ENCODE measurements around the gene ADAM10. TPM values are rescaled to one million over a fixed set of nuclear protein-coding genes. Genes with fewer than 3 reads are reported as not detected.
A peak's percentile ranks its signal among the peaks of the same experiment; 100 is the strongest.

The ADAM10 gene
- total and polyA plus RNA-seq, 8 donors: 6.1 to 96.2 (median 32.2) TPM

GRCh38 chr15:58572521-58572920 is 177.0 kb downstream of the ADAM10 start:
- Histone ChIP-seq H3K4me1 (no peaks in the 10 kb centered on the region), H3K36me3 (no peaks in the 10 kb centered on the region), H3K9me3 (no peaks in the 10 kb centered on the region), H3K27ac (no peak overlapping the region), H3K4me3 (no peak overlapping the region), H3K27me3 (no peaks in the 10 kb centered on the region)
- intact Hi-C loops (cut with DNase I): no loop called here
- ATAC-seq (no peak), FAIRE-seq (no peak), DNase-seq (no peak)
- TF ChIP-seq CTCF (IDR thresholded peaks at IDR 0.05): no peak
- WGBS, 2 donors: 77 to 96% methylated on average over 4 of the region's 4 CpGs

GRCh38 chr15:58571491-58571890 is 178.0 kb downstream of the ADAM10 start:
- Histone ChIP-seq H3K36me3 (no peaks in the 10 kb centered on the region), H3K27me3 (no peaks in the 10 kb centered on the region), H3K27ac (no peak overlapping the region), H3K9me3 (no peaks in the 10 kb centered on the region), H3K4me3 (no peak overlapping the region), H3K4me1 (no peaks in the 10 kb centered on the region)
- no peak for TF ChIP-seq CTCF (IDR thresholded peaks at IDR 0.05)
- FAIRE-seq (no peak), ATAC-seq (no peak), DNase-seq (no peak)
- WGBS, 2 donors: 80 to 81% methylated on average over 6 of the region's 6 CpGs
- intact Hi-C loops (cut with DNase I): no loop called here

GRCh38 chr15:58569455-58569854 is 180.1 kb downstream of the ADAM10 start:
- Histone ChIP-seq H3K27ac (no peak overlapping the region), H3K36me3 (no peaks in the 10 kb centered on the region), H3K4me3 (no peak overlapping the region), H3K4me1 (no peaks in the 10 kb centered on the region), H3K9me3 (no peaks in the 10 kb centered on the region), H3K27me3 (no peaks in the 10 kb centered on the region)
- no peak for TF ChIP-seq CTCF (IDR thresholded peaks at IDR 0.05)
- FAIRE-seq (no peak), DNase-seq (no peak), ATAC-seq (no peak)
- WGBS, 2 donors: 89 to 97% methylated on average over 1 of the region's 1 CpG
- intact Hi-C loops (cut with DNase I): no loop called here

GRCh38 chr15:58568157-58568571 is 181.3 kb downstream of the ADAM10 start:
- peak in 1 of 6 donors; percentile 46 for DNase-seq

More at GRCh38 chr15:58568157-58568571, 181.3 kb downstream of the ADAM10 start:
- no peak for TF ChIP-seq CTCF (IDR thresholded peaks at IDR 0.05)
- no peak for FAIRE-seq
- WGBS, 2 donors: 24 to 28% methylated on average over 2 of the region's 2 CpGs
- Histone ChIP-seq H3K4me1 (no peaks in the 10 kb centered on the region), H3K36me3 (no peaks in the 10 kb centered on the region), H3K27me3 (no peaks in the 10 kb centered on the region), H3K27ac (no peak overlapping the region), H3K9me3 (no peaks in the 10 kb centered on the region), H3K4me3 (no peak overlapping the region)
- intact Hi-C loops (cut with DNase I): no loop called here
- peak in 2 of 4 donors; percentile 54 for ATAC-seq

All from pancreas (tissue), 10 donors.